HG02981 (cell line): ENCODE data around the gene ATXN7L1.

ENCODE experiments used
- ATAC-seq: cut with Tn5 transposase; IDR thresholded peaks from one replicate; pipeline ENCODE4 v1.9.1; 2021; ENCODE audit warnings: mild to moderate bottlenecking, moderate library complexity; ENCODE audit not compliant: unreplicated experiment

ATXN7L1 gene

GRCh38 chr7:105786520-105787470 is 89.6 kb downstream of the ATXN7L1 start:
- ATAC-seq: no peak

DNA sequence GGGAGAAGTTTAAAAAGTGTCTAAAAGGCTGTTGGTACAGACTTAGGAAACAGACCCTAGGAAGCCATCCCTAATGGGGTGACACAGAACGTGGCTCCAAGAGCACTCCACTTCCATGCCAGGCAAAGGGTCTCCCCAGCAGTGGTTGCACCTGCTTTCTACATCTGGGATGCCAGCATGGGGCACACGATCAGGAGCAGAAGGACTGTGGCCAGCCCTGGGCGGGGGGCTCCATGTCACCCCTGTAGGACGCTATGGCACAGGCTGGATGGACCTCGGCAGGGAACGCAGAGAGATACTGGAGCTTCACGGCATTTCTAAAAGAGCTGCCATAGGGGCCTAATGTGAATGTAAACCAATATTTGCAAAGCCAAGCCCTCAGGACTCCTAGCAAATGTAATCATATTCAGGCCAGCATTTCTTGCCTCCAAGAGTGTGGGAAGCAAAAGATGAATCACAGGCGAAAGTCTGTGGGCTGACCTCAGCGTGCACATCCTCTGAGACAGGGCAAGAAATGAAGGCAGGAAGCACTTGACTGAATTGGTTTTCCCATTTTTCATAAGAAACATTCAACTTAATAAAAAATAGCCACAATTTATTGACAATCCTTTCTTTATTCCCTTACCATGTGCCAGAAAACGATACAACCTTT is 93.9 kb downstream of the ATXN7L1 start:
- ATAC-seq: no peak

GRCh38 chr7:105779856-105780780 is 96.3 kb downstream of the ATXN7L1 start:
- ATAC-seq: no peak

DNA sequence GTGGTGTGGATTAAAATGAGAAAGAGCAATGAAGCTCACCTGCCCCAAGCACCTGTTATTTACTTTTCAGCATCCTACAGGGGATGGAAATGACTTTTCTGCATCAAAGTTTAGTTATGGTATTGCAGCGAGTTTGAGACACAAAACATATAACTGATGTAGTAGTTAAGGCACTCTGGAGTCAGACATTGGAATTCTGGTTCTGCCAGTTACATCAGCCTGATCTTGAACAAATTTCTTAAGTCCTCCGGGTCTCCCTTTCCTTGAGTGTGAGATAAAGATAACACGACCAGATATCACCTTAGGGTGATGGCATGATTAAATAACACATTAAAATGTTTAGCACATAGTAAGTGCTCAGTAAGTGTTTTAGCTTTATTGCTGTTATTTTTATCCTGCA is 97.4 kb downstream of the ATXN7L1 start:
- ATAC-seq: no peak

- ATAC-seq: no peak
These were observed 99.2 kb downstream of the ATXN7L1 start for GRCh38 chr7:105776986-105777910.

GRCh38 chr7:105776068-105776790 is 100.2 kb downstream of the ATXN7L1 start:
- no peak for ATAC-seq

DNA sequence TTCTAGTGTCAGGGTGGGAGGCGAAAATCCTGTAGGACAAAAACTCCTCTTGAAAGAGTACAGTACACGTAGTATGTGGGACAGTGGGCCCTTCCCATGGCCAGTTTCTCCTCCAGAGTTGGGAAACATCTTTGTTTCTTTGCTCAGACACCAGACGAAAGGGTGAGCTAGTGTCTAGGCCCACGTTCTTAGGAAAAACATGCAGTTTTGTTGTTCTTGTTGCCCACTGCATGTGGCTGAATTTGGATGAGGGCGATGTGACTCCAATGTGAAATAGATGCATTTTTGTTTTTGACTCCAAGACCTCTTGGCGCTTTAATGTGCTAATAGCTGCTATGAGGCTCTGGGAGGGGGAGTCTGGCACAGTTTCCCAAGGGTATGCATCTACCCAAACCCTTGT is 100.8 kb downstream of the ATXN7L1 start:
- ATAC-seq: no peak

- no peak for ATAC-seq
These were observed 103.4 kb downstream of the ATXN7L1 start for GRCh38 chr7:105773030-105773460.

DNA sequence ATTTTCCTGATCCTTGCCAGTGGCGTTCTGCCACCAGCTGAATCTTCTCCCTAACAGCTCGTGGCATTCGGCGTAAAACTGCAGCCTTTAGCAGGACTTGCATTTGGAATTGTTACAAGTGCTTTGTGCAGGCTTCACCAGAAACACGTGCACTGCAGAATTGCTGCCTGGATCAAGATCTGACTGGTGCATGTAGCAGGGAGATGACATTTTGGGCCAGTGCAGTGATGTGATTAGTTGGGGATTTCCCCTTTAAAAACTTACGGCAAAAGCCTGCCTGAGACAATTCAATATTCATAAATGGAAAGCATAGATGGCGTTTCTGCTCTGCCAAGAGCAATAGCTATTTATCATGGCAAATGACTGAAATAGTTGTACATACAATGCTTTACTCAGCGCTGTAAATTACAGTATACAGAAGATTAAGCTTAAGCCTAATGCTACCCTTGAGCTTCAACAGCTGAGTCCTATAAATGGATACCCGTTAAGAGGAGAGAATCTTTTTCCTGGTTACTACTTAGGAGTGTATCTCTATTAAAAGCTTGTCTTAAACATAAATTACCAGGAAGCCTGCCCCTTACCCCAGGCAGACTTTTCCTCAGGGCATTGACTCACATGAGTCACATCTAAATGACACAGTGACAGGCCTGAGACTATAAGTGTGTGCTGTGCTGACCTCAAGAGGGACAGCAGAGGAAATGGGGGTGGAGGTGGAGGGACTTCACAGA is 106.3 kb downstream of the ATXN7L1 start:
- ATAC-seq: no peak

DNA sequence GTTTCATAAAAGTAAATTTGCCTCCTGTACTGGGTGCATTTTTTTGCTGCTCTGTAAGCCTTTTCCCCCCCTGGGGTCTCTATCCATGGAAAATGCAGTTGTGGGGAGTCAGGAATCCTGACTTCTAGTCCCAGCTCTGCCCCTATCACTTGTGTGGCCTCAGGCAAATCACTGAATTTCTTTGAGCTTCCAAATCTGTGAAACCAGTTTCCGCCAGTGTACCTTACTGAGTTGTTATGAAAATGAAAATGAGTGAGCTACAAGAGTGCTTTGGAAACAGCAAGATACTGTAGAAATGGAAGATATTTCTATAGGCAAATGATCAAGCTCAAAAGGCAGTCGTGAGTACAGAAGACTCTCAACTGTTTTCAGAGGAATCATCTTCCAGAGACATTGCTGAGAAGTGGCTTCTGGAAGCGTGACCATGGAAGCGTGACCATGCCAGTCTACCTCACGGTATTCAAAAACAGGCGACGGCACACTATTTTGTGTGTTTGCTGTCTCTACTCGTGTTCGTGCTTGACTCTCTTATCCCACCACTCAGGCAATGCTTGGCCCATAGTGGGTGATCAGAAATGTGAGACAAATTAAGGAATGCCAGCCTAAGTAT is 107.4 kb downstream of the ATXN7L1 start:
- ATAC-seq: no peak

DNA sequence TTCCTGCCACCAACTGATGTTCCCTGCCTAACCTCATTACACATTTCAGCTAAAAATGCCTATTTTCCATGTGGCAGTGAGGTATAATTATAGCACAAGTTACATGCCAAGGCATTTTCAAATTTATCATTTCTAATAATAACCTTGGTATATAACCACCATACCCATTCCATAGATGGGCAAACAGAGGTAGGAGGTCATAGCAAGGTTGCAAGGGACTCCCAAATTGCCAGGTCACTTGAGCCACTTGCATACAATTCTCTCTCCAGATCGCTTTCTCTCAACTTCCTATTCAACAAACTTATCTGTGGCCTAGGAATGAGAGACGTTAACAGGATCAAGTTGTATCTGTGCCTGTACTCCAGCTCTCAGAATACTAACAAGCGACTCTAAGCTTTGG is 108.3 kb downstream of the ATXN7L1 start:
- no peak for ATAC-seq

DNA sequence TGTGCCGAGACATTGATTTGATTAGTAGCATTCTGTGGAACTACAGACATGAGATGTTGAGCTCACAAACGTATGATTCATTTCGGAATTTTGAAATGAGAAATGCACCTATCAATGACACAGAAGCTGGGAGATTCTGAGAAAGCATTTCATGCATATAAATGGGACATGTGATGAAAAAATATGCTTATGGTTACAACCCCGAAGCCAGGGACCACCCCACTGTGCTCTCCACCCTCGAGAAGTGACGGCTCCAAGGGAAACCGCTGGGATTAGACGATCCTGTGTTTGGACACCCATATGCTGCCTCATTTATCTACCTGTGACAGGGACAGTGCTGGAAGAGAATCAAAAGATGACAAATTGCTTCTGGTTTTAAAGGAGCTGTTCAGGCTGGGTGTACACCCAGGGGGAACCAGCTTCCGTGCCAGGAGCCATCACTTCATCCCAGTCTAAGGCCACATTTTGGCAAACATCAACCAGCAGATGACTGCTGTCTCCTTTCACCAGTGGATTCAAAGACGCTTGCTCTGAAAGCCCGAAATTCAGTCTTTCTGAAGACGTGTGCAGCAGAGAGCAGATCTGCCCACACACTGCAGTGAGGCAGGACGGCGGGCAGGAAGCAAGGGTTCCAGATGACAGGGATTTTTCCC is 109.9 kb downstream of the ATXN7L1 start:
- no peak for ATAC-seq

DNA sequence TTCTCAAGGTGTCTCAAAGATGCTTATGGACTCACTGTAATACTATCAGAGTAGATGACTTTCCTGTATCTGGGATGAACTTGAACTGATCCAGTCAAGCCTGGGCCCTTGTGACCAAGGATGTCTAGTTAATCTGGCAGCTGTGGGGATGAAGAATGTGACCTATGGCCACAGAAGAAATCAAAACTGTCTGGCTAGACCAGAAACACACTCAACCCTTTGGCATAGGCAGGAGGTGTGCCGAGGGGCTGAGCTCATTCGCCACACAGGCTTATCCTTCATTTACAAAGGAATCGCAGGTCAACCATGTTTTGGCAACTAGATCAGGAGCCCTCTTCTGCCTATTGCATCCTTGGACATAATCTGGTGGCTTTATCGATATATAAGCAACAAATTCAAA is 110.6 kb downstream of the ATXN7L1 start:
- ATAC-seq: no peak

- ATAC-seq: no peak
These were observed 111.9 kb downstream of the ATXN7L1 start for GRCh38 chr7:105764506-105764905.

- ATAC-seq: no peak
These were observed 115.6 kb downstream of the ATXN7L1 start for GRCh38 chr7:105760551-105761447.

GRCh38 chr7:105759670-105760550 is 116.5 kb downstream of the ATXN7L1 start:
- ATAC-seq: no peak
